SK-N-SH treated with all-trans-retinoic acid at 6 μM for 48 hours (cell line): ENCODE measurements around the gene MEI1.

Source experiments
- ATAC-seq: fragments of 200-7000 bp; cut with Tn5 transposase; 3 replicates; pipeline ENCODE4 v1.9.1; 2020; ENCODE audit warnings: mild to moderate bottlenecking, moderate library complexity
- ARNTL ChIP-seq: fragments of 450-650 bp; formaldehyde crosslinking; IDR thresholded peaks from 2 replicates; pipeline ENCODE4 v1.5.0; 2020; ENCODE audit warnings: low read depth, mild to moderate bottlenecking, moderate library complexity, borderline replicate concordance
- BACH2 ChIP-seq: fragments of 250-450 bp; sonication (Bioruptor Pico); IDR thresholded peaks from 2 replicates; pipeline ENCODE4 v1.9.0; 2021; ENCODE audit warnings: mild to moderate bottlenecking, borderline replicate concordance
- CSDC2 ChIP-seq: fragments of 250-450 bp; sonication (Bioruptor Pico); IDR thresholded peaks from 2 replicates; pipeline ENCODE4 v1.5.0; 2020; ENCODE audit warnings: mild to moderate bottlenecking, moderate library complexity
- ESRRG ChIP-seq: fragments of 250-450 bp; sonication (Bioruptor Pico); IDR thresholded peaks from 2 replicates; pipeline ENCODE4 v1.6.1; 2021; ENCODE audit warnings: mild to moderate bottlenecking
- OSR1 ChIP-seq: fragments of 250-450 bp; sonication (Bioruptor Pico); IDR thresholded peaks from 2 replicates; pipeline ENCODE4 v1.8.0; 2022; ENCODE audit warnings: moderate library complexity, mild to moderate bottlenecking, inconsistent platforms
- PPARA ChIP-seq: fragments of 250-450 bp; sonication (Bioruptor Pico); IDR thresholded peaks from 2 replicates; pipeline ENCODE4 v1.5.0; 2020; ENCODE audit warnings: mild to moderate bottlenecking, borderline replicate concordance
- RARB ChIP-seq: fragments of 250-450 bp; sonication (Bioruptor Pico); IDR thresholded peaks from 2 replicates; pipeline ENCODE4 v1.8.0; 2021; ENCODE audit warnings: mild to moderate bottlenecking, moderate library complexity
- ZC3H10 ChIP-seq: fragments of 250-450 bp; sonication (Bioruptor Pico); IDR thresholded peaks from 2 replicates; pipeline ENCODE4 v1.5.1; 2021; ENCODE audit warnings: mild to moderate bottlenecking, moderate library complexity
- ZFP3 ChIP-seq: fragments of 250-450 bp; sonication (Bioruptor Pico); IDR thresholded peaks from 2 replicates; pipeline ENCODE4 v1.5.0; 2020; ENCODE audit warnings: mild to moderate bottlenecking, moderate library complexity
- ZFP30 ChIP-seq: fragments of 450-650 bp; formaldehyde crosslinking; IDR thresholded peaks from 2 replicates; pipeline ENCODE4 v1.5.0; 2022; ENCODE audit warnings: mild to moderate bottlenecking, moderate library complexity
- ZNF565 ChIP-seq: fragments of 450-650 bp; formaldehyde crosslinking; conservative IDR thresholded peaks from 2 replicates; pipeline ENCODE4 v1.5.0; 2020; ENCODE audit warnings: low read depth, mild to moderate bottlenecking, moderate library complexity
- ZNF8 ChIP-seq: fragments of 450-650 bp; formaldehyde crosslinking; IDR thresholded peaks from 2 replicates; pipeline ENCODE4 v1.5.0; 2020; ENCODE audit warnings: mild to moderate bottlenecking, moderate library complexity
- TF ChIP-seq, protein P1 (sequence below): fragments of 250-450 bp; sonication (Bioruptor Pico); IDR thresholded peaks from 2 replicates; pipeline ENCODE4 v1.8.0; 2021; ENCODE audit warnings: low read depth, mild to moderate bottlenecking, moderate library complexity, borderline replicate concordance
- TF ChIP-seq, protein P2 (sequence below): fragments of 250-450 bp; sonication (Bioruptor Pico); IDR thresholded peaks from 2 replicates; pipeline ENCODE4 v1.5.1; 2020; ENCODE audit warnings: low read depth, mild to moderate bottlenecking, moderate library complexity
- TF ChIP-seq, protein P3 (sequence below): fragments of 250-450 bp; sonication (Bioruptor Pico); IDR thresholded peaks from 2 replicates; pipeline ENCODE4 v1.5.0; 2020; ENCODE audit warnings: mild to moderate bottlenecking, moderate library complexity
- TF ChIP-seq, protein P4 (sequence below): fragments of 250-450 bp; sonication (Bioruptor Pico); IDR thresholded peaks from 2 replicates; pipeline ENCODE4 v1.5.1; 2021; ENCODE audit warnings: mild to moderate bottlenecking, moderate library complexity
- TF ChIP-seq, protein P5 (sequence below): fragments of 250-450 bp; sonication (Bioruptor Pico); IDR thresholded peaks from 2 replicates; pipeline ENCODE4 v1.8.0; 2020; ENCODE audit warnings: mild to moderate bottlenecking, moderate library complexity, borderline replicate concordance

The MEI1 gene

DNA sequence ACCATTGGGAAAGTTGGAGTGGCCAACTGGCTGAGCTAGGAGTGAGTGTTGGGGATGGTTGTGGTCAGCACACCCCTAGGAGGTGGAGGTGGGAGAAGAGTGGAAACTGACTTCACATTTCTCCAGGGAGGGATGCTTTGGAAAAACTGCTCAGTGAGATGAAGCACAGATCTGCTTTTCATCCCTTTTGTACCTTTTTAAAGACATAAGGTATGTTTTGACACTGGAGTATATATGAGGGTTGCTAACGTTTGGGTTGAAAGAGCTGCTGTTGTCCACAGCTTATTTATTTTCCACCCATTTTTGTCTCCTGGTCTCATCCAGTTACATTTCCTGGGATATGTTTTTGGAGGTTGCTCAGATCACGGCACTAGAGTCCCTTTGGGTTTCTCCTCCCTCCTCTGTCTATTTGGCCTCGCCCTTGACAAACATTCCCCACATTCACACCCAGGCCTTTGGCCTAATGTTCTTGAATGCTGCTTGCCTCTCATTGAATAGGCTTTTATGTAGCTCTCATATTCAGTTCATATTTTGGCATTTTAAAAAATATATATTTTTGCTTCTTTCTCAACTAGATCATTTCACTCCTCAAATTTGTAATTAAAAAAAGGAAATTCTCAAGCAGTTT lies 141.9 kb downstream of the MEI1 start:
- no peak for ATAC-seq
- no peak for TF ChIP-seq ZFP30 (CRISPR knock-in tag)
- no peak for TF ChIP-seq BACH2 (CRISPR knock-in tag)
- TF ChIP-seq PPARA (CRISPR knock-in tag): no peak
- no peak for TF ChIP-seq ESRRG
- TF ChIP-seq, protein P1, sequence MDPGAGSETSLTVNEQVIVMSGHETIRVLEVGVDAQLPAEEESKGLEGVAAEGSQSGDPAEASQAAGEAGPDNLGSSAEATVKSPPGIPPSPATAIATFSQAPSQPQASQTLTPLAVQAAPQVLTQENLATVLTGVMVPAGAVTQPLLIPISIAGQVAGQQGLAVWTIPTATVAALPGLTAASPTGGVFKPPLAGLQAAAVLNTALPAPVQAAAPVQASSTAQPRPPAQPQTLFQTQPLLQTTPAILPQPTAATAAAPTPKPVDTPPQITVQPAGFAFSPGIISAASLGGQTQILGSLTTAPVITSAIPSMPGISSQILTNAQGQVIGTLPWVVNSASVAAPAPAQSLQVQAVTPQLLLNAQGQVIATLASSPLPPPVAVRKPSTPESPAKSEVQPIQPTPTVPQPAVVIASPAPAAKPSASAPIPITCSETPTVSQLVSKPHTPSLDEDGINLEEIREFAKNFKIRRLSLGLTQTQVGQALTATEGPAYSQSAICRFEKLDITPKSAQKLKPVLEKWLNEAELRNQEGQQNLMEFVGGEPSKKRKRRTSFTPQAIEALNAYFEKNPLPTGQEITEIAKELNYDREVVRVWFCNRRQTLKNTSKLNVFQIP (CRISPR knock-in tag): no peak
- no peak for TF ChIP-seq ZC3H10
- no peak for TF ChIP-seq ZNF8 (CRISPR knock-in tag)
- TF ChIP-seq ZNF565 (CRISPR knock-in tag): no peak

DNA sequence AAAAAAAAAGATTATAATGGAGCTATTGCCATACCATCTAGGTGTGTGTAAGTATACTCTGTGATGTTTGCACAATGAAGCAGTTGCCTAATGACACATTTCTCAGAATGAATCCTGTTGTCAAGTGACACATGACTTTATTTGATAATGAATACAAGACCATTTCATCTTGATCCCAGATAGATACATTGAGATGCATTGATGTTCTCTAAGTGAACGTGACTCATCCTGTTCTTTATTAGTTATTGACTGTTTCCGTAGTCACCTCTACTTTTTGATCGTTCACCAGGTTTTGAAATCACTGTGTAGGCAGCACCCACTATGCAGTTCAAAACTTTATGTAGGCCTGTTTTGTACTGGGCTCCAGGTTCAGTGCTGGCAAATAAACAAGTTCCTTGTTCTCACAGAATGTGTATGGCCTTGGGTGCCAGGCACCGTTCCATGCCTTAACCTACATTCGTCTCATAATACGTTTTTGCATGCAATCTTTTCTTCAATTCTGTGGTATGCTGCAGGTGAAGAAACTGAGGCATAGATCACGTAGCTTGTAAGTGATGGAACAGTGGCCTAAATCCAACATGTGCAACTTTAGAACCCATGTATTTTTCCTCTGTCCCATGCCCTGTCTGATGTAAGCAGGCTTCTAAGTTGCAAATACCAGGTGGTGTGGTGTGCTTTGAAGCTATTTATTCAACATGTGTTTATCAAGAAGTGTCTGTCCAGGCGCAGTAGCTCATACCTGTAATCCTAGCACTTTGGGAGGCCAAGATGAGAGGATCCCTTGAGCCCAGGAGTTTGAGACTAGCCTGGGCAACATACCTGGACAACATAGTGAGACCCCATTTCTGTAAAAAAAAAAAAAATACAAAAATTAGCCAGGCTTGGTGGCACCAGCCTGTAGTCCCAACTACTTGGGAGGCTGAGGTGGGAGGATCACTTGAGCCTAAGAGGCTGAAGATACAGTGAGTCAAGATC lies 144.0 kb downstream of the MEI1 start:
- TF ChIP-seq RARB (CRISPR knock-in tag) (no peak), ESRRG (no peak), BACH2 (CRISPR knock-in tag) (no peak), ZC3H10 (no peak), ZNF8 (CRISPR knock-in tag) (no peak), CSDC2 (CRISPR knock-in tag) (no peak), ARNTL (CRISPR knock-in tag) (no peak), ZFP3 (CRISPR knock-in tag) (no peak), PPARA (CRISPR knock-in tag) (no peak)
- TF ChIP-seq, protein P2, sequence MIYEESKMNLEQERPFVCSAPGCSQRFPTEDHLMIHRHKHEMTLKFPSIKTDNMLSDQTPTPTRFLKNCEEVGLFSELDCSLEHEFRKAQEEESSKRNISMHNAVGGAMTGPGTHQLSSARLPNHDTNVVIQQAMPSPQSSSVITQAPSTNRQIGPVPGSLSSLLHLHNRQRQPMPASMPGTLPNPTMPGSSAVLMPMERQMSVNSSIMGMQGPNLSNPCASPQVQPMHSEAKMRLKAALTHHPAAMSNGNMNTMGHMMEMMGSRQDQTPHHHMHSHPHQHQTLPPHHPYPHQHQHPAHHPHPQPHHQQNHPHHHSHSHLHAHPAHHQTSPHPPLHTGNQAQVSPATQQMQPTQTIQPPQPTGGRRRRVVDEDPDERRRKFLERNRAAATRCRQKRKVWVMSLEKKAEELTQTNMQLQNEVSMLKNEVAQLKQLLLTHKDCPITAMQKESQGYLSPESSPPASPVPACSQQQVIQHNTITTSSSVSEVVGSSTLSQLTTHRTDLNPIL (CRISPR knock-in tag): no peak
- TF ChIP-seq, protein P3, sequence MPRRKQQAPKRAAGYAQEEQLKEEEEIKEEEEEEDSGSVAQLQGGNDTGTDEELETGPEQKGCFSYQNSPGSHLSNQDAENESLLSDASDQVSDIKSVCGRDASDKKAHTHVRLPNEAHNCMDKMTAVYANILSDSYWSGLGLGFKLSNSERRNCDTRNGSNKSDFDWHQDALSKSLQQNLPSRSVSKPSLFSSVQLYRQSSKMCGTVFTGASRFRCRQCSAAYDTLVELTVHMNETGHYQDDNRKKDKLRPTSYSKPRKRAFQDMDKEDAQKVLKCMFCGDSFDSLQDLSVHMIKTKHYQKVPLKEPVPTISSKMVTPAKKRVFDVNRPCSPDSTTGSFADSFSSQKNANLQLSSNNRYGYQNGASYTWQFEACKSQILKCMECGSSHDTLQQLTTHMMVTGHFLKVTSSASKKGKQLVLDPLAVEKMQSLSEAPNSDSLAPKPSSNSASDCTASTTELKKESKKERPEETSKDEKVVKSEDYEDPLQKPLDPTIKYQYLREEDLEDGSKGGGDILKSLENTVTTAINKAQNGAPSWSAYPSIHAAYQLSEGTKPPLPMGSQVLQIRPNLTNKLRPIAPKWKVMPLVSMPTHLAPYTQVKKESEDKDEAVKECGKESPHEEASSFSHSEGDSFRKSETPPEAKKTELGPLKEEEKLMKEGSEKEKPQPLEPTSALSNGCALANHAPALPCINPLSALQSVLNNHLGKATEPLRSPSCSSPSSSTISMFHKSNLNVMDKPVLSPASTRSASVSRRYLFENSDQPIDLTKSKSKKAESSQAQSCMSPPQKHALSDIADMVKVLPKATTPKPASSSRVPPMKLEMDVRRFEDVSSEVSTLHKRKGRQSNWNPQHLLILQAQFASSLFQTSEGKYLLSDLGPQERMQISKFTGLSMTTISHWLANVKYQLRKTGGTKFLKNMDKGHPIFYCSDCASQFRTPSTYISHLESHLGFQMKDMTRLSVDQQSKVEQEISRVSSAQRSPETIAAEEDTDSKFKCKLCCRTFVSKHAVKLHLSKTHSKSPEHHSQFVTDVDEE (CRISPR knock-in tag): no peak
- TF ChIP-seq, protein P4, sequence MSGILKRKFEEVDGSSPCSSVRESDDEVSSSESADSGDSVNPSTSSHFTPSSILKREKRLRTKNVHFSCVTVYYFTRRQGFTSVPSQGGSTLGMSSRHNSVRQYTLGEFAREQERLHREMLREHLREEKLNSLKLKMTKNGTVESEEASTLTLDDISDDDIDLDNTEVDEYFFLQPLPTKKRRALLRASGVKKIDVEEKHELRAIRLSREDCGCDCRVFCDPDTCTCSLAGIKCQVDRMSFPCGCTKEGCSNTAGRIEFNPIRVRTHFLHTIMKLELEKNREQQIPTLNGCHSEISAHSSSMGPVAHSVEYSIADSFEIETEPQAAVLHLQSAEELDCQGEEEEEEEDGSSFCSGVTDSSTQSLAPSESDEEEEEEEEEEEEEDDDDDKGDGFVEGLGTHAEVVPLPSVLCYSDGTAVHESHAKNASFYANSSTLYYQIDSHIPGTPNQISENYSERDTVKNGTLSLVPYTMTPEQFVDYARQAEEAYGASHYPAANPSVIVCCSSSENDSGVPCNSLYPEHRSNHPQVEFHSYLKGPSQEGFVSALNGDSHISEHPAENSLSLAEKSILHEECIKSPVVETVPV (CRISPR knock-in tag): no peak
- no peak for ATAC-seq

DNA sequence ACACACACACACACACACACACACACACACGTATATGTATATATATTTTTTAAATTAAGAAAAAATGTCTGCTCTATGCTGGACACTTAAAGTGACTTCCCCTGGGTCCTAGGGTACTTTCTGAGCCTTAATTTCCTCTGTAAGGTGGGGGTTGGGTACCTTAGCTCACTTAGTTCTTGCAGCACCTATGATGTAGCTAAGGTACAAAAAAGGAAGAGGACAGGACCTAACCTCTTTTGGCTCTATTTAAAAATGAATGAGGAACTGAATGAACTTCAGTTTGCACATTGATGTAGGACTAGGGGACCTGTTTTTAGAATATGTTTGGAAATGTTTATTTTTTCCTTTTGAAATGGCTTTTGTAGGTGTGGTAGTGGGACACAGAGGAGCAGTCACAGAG lies 144.7 kb downstream of the MEI1 start:
- ATAC-seq: no peak
- TF ChIP-seq ZNF8 (CRISPR knock-in tag): no peak
- no peak for TF ChIP-seq RARB (CRISPR knock-in tag)
- no peak for TF ChIP-seq ARNTL (CRISPR knock-in tag)
- no peak for TF ChIP-seq ZNF565 (CRISPR knock-in tag)
- TF ChIP-seq ZC3H10: no peak
- TF ChIP-seq OSR1 (CRISPR knock-in tag): no peak
- TF ChIP-seq, protein P1 (CRISPR knock-in tag): no peak
- TF ChIP-seq, protein P5, sequence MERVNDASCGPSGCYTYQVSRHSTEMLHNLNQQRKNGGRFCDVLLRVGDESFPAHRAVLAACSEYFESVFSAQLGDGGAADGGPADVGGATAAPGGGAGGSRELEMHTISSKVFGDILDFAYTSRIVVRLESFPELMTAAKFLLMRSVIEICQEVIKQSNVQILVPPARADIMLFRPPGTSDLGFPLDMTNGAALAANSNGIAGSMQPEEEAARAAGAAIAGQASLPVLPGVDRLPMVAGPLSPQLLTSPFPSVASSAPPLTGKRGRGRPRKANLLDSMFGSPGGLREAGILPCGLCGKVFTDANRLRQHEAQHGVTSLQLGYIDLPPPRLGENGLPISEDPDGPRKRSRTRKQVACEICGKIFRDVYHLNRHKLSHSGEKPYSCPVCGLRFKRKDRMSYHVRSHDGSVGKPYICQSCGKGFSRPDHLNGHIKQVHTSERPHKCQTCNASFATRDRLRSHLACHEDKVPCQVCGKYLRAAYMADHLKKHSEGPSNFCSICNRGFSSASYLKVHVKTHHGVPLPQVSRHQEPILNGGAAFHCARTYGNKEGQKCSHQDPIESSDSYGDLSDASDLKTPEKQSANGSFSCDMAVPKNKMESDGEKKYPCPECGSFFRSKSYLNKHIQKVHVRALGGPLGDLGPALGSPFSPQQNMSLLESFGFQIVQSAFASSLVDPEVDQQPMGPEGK (CRISPR knock-in tag): no peak
- TF ChIP-seq ZFP30 (CRISPR knock-in tag): no peak
